GM23338 (cell line): ENCODE results near the gene ADAD2.

Experiments
- CREB1 ChIP-seq: fragments of 250-450 bp; sonication (Bioruptor Pico); IDR thresholded peaks from 2 replicates; pipeline ENCODE4 v1.5.0; 2020; ENCODE audit warnings: low read depth, mild to moderate bottlenecking, moderate library complexity
- ETS1 ChIP-seq: IDR thresholded peaks from 2 replicates; pipeline ENCODE4 v1.6.1; 2016; ENCODE audit warnings: antibody characterized with exemption
- EZH2 ChIP-seq: fragments of 200-600 bp; sonication (generic); IDR thresholded peaks from one replicate; pipeline ENCODE4 v1.8.0; 2017; ENCODE audit warnings: antibody characterized with exemption, mild to moderate bottlenecking, low read depth; ENCODE audit not compliant: unreplicated experiment
- EZH2phosphoT487 ChIP-seq: fragments of 200-600 bp; sonication (generic); IDR thresholded peaks from one replicate; pipeline ENCODE4 v1.8.1; 2018; ENCODE audit warnings: antibody characterized with exemption; ENCODE audit not compliant: unreplicated experiment
- JUNB ChIP-seq: IDR thresholded peaks from one replicate; pipeline ENCODE4 v1.6.1; 2016; ENCODE audit warnings: antibody characterized with exemption; ENCODE audit not compliant: unreplicated experiment
- POLR2AphosphoS5 ChIP-seq: IDR thresholded peaks from 2 replicates; pipeline ENCODE4 v1.6.1; 2016; ENCODE audit warnings: antibody characterized with exemption, low read depth
- REST ChIP-seq: IDR thresholded peaks from one replicate; pipeline ENCODE4 v1.6.1; 2018; ENCODE audit warnings: antibody characterized with exemption; ENCODE audit not compliant: unreplicated experiment
- ZNF114 ChIP-seq: fragments of 250-450 bp; sonication (Bioruptor Pico); IDR thresholded peaks from 2 replicates; pipeline ENCODE4 v1.5.0; 2020; ENCODE audit warnings: mild to moderate bottlenecking, moderate library complexity
- ZNF331 ChIP-seq: fragments of 250-450 bp; sonication (Bioruptor Pico); IDR thresholded peaks from 2 replicates; pipeline ENCODE4 v1.5.0; 2020; ENCODE audit warnings: low read depth, mild to moderate bottlenecking, moderate library complexity
- TF ChIP-seq, protein P1 (sequence below), 2 experiments: fragments of 200-600 bp in 1 of 2; sonication (generic) in 1 of 2; conservative IDR thresholded peaks; 2 replicates each; pipeline versions ENCODE4 v1.5.1 to v1.6.1; 2016 to 2017; ENCODE audit warnings: antibody characterized with exemption in 2 of 2, low read depth in 2 of 2, mild to moderate bottlenecking in 2 of 2, moderate library complexity in 1 of 2

DNA sequence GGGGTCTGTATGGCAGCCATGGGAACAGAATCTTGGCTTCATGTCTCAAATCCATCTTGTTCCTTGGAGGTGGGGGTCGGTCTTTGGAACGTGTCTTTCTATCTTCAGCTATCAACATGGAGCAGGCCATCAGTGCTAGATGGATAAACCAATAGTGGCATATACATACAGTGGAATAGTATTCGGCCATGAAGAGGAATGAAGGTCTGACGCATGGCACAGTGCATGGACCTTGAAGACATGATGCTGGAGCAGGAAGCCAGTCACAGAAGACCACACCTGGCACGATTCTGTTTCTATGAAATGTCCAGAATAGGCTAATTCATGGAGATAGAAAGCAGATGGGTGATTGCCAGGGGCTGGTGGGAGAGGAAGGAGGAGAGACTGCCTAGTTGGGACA, 41.1 kb downstream of the ADAD2 start:
- TF ChIP-seq, protein P1, sequence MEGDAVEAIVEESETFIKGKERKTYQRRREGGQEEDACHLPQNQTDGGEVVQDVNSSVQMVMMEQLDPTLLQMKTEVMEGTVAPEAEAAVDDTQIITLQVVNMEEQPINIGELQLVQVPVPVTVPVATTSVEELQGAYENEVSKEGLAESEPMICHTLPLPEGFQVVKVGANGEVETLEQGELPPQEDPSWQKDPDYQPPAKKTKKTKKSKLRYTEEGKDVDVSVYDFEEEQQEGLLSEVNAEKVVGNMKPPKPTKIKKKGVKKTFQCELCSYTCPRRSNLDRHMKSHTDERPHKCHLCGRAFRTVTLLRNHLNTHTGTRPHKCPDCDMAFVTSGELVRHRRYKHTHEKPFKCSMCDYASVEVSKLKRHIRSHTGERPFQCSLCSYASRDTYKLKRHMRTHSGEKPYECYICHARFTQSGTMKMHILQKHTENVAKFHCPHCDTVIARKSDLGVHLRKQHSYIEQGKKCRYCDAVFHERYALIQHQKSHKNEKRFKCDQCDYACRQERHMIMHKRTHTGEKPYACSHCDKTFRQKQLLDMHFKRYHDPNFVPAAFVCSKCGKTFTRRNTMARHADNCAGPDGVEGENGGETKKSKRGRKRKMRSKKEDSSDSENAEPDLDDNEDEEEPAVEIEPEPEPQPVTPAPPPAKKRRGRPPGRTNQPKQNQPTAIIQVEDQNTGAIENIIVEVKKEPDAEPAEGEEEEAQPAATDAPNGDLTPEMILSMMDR (conservative IDR thresholded peaks at IDR 0.05; ENCODE audit: low read depth in 2 of 2) = no peak
- no peak for TF ChIP-seq EZH2
- TF ChIP-seq POLR2AphosphoS5 = no peak
- no peak for TF ChIP-seq ZNF331 (CRISPR knock-in tag)
- no peak for TF ChIP-seq EZH2phosphoT487
- TF ChIP-seq CREB1 = no peak
- TF ChIP-seq JUNB = no peak
- TF ChIP-seq ETS1 = no peak
- TF ChIP-seq REST = no peak
- TF ChIP-seq ZNF114 (CRISPR knock-in tag) = no peak
